H54 (cell line): ENCODE data around the gene NXF1.
"Not testable (repeated sequence)": the region's sequence is repeated elsewhere in the genome, so short reads cannot be mapped to it uniquely, and the experiment has no call there.

ENCODE experiments used
- DNase-seq: peaks from one replicate; pipeline ENCODE4 v3.0.0; 2011; ENCODE audit warnings: low spot score, mixed read lengths; ENCODE audit not compliant: insufficient read length
- FAIRE-seq: peaks from 3 replicates; lab custom pipeline; 2011; peaks lifted over from hg19 to GRCh38; lab: Jason Lieb, UNC
- POLR2A ChIP-seq: IDR thresholded peaks from 2 replicates; pipeline ENCODE4 v1.6.1; 2011; ENCODE audit warnings: low read depth, mild to moderate bottlenecking, low read length

Gene NXF1

DNA sequence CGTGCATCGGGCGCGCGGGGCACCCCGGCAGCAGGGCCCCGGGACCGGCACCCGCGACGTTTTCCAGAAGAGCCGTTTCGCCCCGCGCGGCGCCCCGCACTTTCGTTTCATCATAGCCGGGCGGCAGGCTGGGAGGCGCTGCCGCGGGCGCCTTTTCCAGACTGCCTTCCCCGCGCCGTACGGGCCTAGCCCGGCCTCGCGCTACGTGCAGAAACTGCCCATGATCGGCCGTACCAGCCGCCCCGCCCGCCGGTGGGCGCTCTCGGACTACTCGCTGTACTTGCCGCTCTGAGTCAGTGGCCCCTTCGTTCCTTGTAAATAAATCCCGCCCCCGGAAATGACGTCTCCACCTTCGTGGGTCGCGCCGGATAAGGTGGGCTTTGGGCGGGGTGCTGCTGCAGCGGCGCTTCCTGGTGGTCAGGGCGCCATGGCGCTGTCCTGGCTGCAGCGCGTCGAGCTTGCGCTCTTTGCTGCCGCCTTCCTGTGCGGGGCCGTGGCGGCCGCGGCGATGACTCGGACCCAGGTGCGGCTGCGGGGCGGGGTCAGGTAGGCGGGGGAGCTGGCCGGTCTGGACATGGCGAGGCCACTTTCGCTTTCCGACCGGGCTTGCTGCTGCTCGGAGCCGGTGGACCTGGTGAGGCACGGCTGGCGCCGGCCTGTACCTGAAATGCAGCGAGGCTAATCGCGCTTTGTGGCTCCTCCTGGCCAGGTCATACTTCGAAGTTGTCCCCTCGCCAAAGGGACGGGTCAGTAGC, 18.1 kb downstream of the NXF1 start, which contains the start of gene TMEM179B:
Gene TMEM179B (plus strand): TSS at position 398 of the 755 bp plus-strand sequence. CDS start 30 bp downstream, at position 428.
- DNase-seq (peak; percentile 89), FAIRE-seq (no peak)
- peak; percentile 96 for TF ChIP-seq POLR2A

GRCh38 chr11:62786318-62787004, 18.8 kb downstream of the NXF1 start:
- 0 out of 2 replicates have a peak, but pooled peaks have one; percentile 9 for TF ChIP-seq POLR2A
- FAIRE-seq: no peak
- DNase-seq: peak; percentile 78

DNA sequence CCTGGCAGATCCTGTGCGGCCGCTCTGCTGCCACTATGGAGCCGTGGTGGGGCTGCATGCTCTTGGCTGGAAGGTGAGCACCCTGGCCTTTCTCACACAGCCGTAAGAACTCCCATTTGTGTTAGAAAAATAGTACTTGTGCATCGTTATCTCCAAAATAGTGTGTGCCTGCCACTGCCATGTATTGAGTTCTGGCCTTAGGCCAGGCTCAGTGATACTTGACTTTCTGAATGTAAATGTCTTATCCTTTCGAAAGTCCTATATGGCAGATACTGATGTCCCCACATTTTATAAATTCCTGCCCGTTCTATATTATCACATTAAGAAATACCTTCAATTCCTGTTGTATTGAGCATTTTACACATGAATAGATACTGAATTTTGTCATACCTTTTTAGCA, 22.5 kb downstream of the NXF1 start:
- no peak for TF ChIP-seq POLR2A
- no peak for FAIRE-seq
- DNase-seq: no peak

DNA sequence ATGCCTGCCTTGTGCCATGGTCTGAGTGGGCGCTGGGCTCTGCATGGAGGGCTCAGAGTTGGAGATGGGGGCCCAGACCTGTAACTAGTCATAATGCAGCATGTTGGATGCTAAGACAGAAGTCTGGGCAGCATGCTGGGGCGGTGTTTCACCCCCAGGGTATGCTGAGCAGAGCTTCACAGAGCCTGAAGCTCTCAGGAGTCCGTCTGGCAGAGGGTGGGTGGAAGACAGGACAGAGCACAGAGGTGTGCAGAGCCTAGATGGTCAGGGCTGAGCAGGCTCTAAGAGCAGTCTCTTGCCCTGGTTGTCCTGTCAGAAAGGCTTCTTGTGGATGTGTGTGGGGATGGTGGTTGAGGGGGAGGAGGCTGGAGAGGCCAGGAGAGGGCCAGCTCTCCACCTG, 26.8 kb downstream of the NXF1 start:
- DNase-seq: no peak
- TF ChIP-seq POLR2A: no peak
- FAIRE-seq: no peak

DNA sequence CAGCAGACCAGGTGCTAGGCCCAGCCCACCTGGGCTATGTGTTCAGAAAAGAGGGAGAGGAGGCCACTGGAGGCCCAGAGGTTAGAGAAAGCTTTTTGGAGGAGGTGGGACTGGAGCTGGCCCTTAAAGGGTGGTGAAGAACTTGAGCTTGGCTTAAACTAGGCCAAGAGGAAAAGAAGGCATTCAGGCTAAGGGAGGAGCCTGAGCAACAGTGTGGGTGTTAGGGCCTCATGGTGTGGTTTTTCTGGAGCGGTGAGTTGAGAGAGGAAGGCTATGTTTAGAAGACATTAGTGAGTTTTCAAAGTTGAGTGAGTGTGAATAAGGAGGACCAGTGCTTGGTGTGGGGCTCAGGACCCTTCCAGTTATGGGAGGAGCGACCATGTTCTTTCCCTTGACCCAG, 27.9 kb downstream of the NXF1 start:
- no peak for TF ChIP-seq POLR2A
- FAIRE-seq (no peak), DNase-seq (no peak)

DNA sequence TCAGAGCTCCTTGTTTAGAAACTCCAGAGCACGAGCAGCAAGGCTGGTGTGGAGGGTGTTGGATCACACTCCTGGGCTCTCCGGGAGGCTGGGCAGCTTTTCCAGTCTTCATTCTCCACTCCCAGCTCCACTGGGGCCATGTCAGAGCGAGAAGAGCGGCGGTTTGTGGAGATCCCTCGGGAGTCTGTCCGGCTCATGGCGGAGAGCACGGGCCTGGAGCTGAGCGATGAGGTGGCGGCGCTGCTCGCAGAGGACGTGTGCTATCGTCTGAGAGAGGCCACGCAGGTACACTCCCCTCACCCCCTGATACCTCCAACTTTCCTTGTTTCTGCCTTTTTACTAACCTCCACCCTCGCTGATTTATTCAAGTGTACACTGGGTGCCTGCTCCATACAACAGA, 29.6 kb downstream of the NXF1 start:
- DNase-seq (no peak), FAIRE-seq (no peak)
- TF ChIP-seq POLR2A: no peak

DNA sequence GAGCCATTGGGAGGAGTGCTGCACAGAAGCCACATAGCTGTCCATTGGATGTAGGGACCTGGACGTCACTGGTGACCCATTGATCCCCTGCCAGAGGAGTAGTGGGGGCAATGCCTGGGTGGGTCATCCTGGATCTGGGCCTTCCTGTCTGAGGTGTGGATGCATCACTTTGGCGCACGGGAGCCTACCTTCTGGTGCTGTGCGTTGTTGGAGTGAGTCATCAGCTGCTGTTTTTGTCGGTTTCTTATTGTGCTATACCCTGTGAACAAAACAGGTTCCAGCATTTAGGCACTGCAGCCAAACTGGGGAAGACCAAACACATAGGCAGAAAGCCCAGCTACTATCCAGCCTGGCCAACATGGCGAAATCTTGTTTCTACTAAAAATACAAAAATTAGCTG, 30.8 kb downstream of the NXF1 start:
- TF ChIP-seq POLR2A: no peak
- no peak for DNase-seq
- no peak for FAIRE-seq

DNA sequence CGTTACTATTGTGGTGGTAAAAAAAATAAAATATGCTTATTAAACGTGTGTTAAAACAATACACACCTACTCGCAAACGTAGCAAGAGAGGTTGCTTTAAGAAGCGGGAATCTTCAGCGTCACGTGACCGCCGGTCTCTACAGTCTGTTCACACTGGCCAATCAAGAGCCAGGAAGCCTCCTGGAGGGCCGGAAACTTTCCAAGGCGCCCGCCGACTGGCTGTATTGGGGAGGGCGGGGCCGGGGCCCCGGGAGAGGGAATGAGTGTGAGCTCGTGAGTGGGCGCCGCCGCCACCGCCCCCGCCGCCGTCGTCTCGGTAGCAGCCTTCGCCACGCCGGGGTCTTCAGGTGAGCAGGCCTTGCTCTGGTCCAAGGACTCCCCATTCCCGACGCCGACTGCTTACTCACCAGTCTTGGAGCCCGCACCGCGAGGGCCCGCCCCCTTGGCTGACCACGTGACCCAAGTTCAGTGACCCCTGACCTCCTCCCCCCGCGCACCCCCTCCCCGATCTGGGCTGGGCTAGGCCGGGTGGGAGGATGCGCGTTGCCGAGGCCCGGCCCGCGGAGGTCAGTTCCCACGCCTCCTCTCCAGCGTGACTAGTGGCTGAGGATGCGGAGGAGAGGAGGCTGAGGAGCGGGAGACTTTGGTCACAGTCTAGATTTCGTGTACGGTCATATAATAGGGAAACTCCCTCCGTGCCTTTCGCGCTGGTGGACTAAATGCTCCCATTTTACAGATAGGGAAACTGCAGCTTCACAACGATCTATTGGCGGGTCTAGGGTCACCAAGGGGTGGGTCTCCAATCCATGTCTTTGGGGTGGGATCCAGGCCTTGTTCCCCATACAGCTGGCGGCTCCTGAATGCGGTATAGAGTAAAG, 33.9 kb downstream of the NXF1 start, which contains the start of gene TAF6L:
Gene TAF6L (plus strand): TSS at position 253 of the 878 bp plus-strand sequence. CDS start 4,388 bp downstream, outside the sequence.
- peak; percentile 66 for TF ChIP-seq POLR2A
- DNase-seq: peak; percentile 92
- no peak for FAIRE-seq

GRCh38 chr11:62770778-62771143, 34.5 kb downstream of the NXF1 start:
- no peak for DNase-seq
- no peak for TF ChIP-seq POLR2A
- FAIRE-seq: no peak

DNA sequence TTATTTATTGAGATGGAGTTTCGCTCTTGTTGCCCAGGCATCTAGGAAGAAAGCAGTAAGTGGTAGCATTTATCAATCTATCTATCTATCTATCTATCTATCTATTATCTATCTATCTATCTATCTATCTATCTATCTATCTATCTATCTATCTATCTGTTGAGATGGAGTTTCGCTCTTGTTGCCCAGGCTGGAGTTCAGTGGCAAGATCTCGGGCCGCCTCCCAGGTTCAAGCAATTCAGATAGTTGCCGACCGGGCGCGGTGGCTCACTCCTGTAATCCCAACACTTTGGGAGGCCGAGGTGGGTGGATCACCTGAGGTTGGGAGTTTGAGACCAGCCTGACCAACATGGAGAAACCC, 44.4 kb downstream of the NXF1 start:
- not testable (repeated sequence) for DNase-seq, FAIRE-seq

GRCh38 chr11:62757846-62758788, 47.1 kb downstream of the NXF1 start:
- no peak for TF ChIP-seq POLR2A
- DNase-seq (no peak), FAIRE-seq (no peak)

DNA sequence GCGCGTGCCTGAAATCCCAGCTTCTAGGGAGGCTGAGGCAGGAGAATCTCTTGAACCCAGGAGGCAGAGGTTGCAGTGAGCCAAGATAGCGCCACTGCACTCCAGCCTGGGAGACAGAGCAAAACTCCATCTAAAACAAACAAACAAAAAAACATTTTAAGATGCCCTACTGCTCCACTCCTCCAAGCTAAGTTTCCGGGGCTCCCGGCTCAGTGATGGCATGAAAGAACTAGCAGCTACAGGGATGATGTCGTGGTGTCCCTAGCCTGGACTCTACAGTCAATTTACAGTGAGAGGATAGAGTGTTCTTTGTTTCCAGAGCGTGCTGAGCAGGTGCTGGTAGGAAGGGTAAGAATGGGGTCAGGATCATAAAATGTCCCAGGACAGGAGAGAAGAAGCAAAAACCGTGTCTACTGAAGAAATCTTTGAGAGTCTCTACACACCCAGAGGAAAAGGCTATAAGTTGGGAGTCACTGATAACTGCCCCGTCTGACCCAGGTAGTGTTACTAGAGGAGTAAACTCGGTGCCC, 50.1 kb downstream of the NXF1 start:
- no peak for FAIRE-seq
- no peak for TF ChIP-seq POLR2A

More for the DNA sequence above, 50.1 kb downstream of the NXF1 start:
- DNase-seq: no peak
